Heart left ventricle (tissue), 16 donors: ENCODE results near the gene F11R. TPM values are rescaled to one million over a fixed set of nuclear protein-coding genes. Genes with fewer than 3 reads are reported as not detected.
"Not testable (repeated sequence)": the region's sequence is repeated elsewhere in the genome, so short reads cannot be mapped to it uniquely, and the experiment has no call there.

Experiments used
- ATAC-seq, 4 donors: fragments of 200-7000 bp; cut with Tn5 transposase; one replicate each; pipeline ENCODE4 v1.9.1; 2020 to 2022; ENCODE audit warnings: moderate library complexity in 4 of 4, mild to moderate bottlenecking in 3 of 4, moderate number of reproducible peaks in 1 of 4
- DNase-seq, 5 donors: peaks; one replicate each; pipeline ENCODE4 v3.0.0-alpha.2; 2020
- H3K27ac ChIP-seq, 12 donors: fragments of 200-600 bp; sonication (generic) in 4 of 12; one replicate each; pipeline versions ENCODE4 v1.5.0 to v1.8.0; 2016 to 2022; ENCODE audit warnings: mild to moderate bottlenecking in 2 of 12
- H3K27me3 ChIP-seq, 9 donors: fragments of 200-600 bp; sonication (generic) in 2 of 9; one replicate each; pipeline versions ENCODE4 v1.5.1 to v1.8.0; 2016 to 2022; ENCODE audit warnings: mild to moderate bottlenecking in 3 of 9
- H3K36me3 ChIP-seq, 9 donors: fragments of 200-600 bp; sonication (generic) in 2 of 9; one replicate each; pipeline versions ENCODE4 v1.5.0 to v1.8.0; 2018 to 2022; ENCODE audit warnings: mild to moderate bottlenecking in 2 of 9
- H3K4me1 ChIP-seq, 12 donors: fragments of 200-600 bp; sonication (generic) in 4 of 12; one replicate each; pipeline versions ENCODE4 v1.5.0 to v1.8.0; 2016 to 2022; ENCODE audit warnings: mild to moderate bottlenecking in 3 of 12
- H3K4me3 ChIP-seq, 12 donors: fragments of 200-600 bp; sonication (generic) in 4 of 12; one replicate each; pipeline versions ENCODE4 v1.5.0 to v1.8.0; 2017 to 2022; ENCODE audit warnings: mild to moderate bottlenecking in 9 of 12, moderate library complexity in 4 of 12
- H3K9me3 ChIP-seq, 12 donors: fragments of 200-600 bp; sonication (generic) in 4 of 12; one replicate each; pipeline versions ENCODE4 v1.5.0 to v1.8.0; 2016 to 2022; ENCODE audit warnings: mild to moderate bottlenecking in 1 of 12
- POLR2A ChIP-seq, 2 donors: fragments of 450-650 bp; IDR thresholded peaks; one replicate each; pipeline ENCODE4 v1.6.1; 2017; ENCODE audit warnings: antibody characterized with exemption in 2 of 2, mild to moderate bottlenecking in 2 of 2, moderate library complexity in 2 of 2
- WGBS, 4 donors: extraction: QIAGEN DNeasy Blood & Tissue Kit in 2 of 4; methylation state at CpG; one replicate each; pipeline versions ENCODE4 v1.1.5 to v1.1.7; 2013 to 2018; 5-methylcytosine and 5-hydroxymethylcytosine counted together
- intact Hi-C, 10 donors: fragments of 100-400 bp; cut with DNase I; formaldehyde crosslinking; loops; one replicate each; pipeline versions ENCODE4 v1.11.1 to v1.14.2; 2022
- polyA plus RNA-seq, 2 donors: library from polyadenylated mRNA; stranded (reverse); fragments of 200-250 nt; gene quantifications; one replicate each; pipeline ENCODE4 v1.2.3, GENCODE V29; 2013
- total RNA-seq, 9 donors: library from RNA; depleted of rRNA in 2 of 9; stranded (reverse); fragments of >200 nt in 2 of 9; fragmentation: NEBNext Ultra II Directional in 3 of 9; extraction: Animal tissue kit (Norgen Biotek cat#: 25700) in 3 of 9; gene quantifications; one replicate each; pipeline versions ENCODE4 v1.1.0 to v1.2.4, GENCODE V29; 2016 to 2023
- TF ChIP-seq, protein P1 (sequence below), 12 donors: fragments of 200-600 bp; sonication (generic) in 4 of 12; IDR thresholded peaks; one replicate each; pipeline versions ENCODE4 v1.5.0 to v1.8.0; 2018 to 2022; ENCODE audit warnings: antibody characterized with exemption in 12 of 12, mild to moderate bottlenecking in 5 of 12
- donor health status: ischemic (EF 13 %, LVEDD 7.1; RV severe dilation, severe dysfunction).
- donor health status: healthy with polysubstance abuse.
- donor health status: DM: no; HTN: yes; CAD: no.
- donor health status: DM: no; HTN: no; CAD: no.
- donor health status: ischemic (EF 25% LVEDD 6.9; RV normal size, moderate dysfunction).
- donor health status: ischemic (EF 25% LVEDD 5.7; RV mildly dilated, moderate dysfunction).
- donor health status: healthy.
- donor health status: DM: yes; HTN: yes; CAD: no.
- donor health status: ischemic (EF 35%, LVEDD 5.7; RV mildly dilated, moderate dysfunction).
- donor health status: nonischemic (EF 11% LVEDD 7.7; RV severe dilation, severe dysfunction).
- donor health status: DM: yes; HTN: yes; CAD: no.
- donor health status: PGD.
- donor health status: ischemic (EF 29% LVEDD 5.4; RV normal size, mild dysfunction).
- donor health status: nonischemic (EF 23%, LVEDD 6.1; RV moderate dilation, normal function).

Gene F11R
- total and polyA plus RNA-seq, 11 donors = 7.4 to 23.4 (median 10.9) TPM

- peaks cover 0 to 48% (median 0%) of the 10 kb centered on the region in 12 donors for H3K4me1 ChIP-seq
- 65 to 72% (median 71%) methylated on average over 10 of the region's 10 CpGs for WGBS, 4 donors
These were observed 47.6 kb upstream of the F11R start for GRCh38 chr1:161068306-161069234.

DNA sequence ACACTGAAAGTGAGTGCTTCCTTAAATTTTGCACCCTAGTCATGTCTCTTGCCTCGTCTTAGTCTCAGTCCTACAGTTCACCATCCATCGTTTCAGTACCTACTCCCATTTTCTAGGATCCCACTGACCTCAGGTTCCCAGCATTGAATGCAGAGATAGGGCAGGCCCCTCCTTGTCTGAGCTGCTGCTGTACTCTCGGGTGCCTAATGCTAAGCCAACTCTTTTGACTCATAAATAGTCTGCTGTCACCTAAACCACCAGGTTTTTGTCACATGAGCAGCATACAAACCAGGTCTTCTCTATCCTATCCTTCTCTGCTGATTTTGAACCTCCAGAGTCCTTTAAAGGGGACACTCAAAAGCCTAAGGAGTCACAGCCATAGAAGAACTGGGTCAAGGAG lies 45.7 kb upstream of the F11R start:
- peak overlapping the region in 1 of 12 donors; percentile 95 for H3K27ac ChIP-seq
- H3K4me1 ChIP-seq = peaks cover 0 to 44% (median 0%) of the 10 kb centered on the region in 12 donors
- H3K36me3 ChIP-seq = peaks cover 0 to 20% (median 0%) of the 10 kb centered on the region in 9 donors
- intact Hi-C loops = no loop called here
- H3K9me3 ChIP-seq = no peaks in the 10 kb centered on the region
- 72 to 82% (median 80%) methylated on average over 3 of the region's 3 CpGs for WGBS, 4 donors
- DNase-seq (no peak), ATAC-seq (no peak)
- peak overlapping the region in 1 of 12 donors; percentile 72 for H3K4me3 ChIP-seq
- H3K27me3 ChIP-seq = peaks cover 0 to 9% (median 0%) of the 10 kb centered on the region in 9 donors
- TF ChIP-seq, protein P1, sequence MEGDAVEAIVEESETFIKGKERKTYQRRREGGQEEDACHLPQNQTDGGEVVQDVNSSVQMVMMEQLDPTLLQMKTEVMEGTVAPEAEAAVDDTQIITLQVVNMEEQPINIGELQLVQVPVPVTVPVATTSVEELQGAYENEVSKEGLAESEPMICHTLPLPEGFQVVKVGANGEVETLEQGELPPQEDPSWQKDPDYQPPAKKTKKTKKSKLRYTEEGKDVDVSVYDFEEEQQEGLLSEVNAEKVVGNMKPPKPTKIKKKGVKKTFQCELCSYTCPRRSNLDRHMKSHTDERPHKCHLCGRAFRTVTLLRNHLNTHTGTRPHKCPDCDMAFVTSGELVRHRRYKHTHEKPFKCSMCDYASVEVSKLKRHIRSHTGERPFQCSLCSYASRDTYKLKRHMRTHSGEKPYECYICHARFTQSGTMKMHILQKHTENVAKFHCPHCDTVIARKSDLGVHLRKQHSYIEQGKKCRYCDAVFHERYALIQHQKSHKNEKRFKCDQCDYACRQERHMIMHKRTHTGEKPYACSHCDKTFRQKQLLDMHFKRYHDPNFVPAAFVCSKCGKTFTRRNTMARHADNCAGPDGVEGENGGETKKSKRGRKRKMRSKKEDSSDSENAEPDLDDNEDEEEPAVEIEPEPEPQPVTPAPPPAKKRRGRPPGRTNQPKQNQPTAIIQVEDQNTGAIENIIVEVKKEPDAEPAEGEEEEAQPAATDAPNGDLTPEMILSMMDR (IDR thresholded peaks at IDR 0.05) = no peak
- TF ChIP-seq POLR2A (IDR thresholded peaks at IDR 0.05) = no peak

More at GRCh38 chr1:161068306-161069234, 47.6 kb upstream of the F11R start:
- Histone ChIP-seq H3K27ac (peak overlapping the region in 11 of 12 donors; percentile 13 to 95 (median 55)), H3K36me3 (peaks cover 0 to 14% (median 0%) of the 10 kb centered on the region in 9 donors), H3K9me3 (no peaks in the 10 kb centered on the region), H3K4me3 (peak overlapping the region in 9 of 12 donors; percentile 27 to 72 (median 46)), H3K27me3 (peaks cover 0 to 9% (median 0%) of the 10 kb centered on the region in 9 donors)
- TF ChIP-seq, protein P1 (IDR thresholded peaks at IDR 0.05) = no peak
- TF ChIP-seq POLR2A (IDR thresholded peaks at IDR 0.05) = no peak
- peak; percentile 68 to 90 (median 82) for ATAC-seq
- DNase-seq = peak; percentile 68 to 77 (median 75)
- intact Hi-C loops = no loop called here

- intact Hi-C loops, DNase-seq, H3K9me3 ChIP-seq, ATAC-seq, H3K4me3 ChIP-seq, H3K27ac ChIP-seq: not testable (repeated sequence)
- peaks cover 0 to 41% (median 0%) of the 10 kb centered on the region in 12 donors for H3K4me1 ChIP-seq
- peaks cover 0 to 20% (median 0%) of the 10 kb centered on the region in 9 donors for H3K36me3 ChIP-seq
- peaks cover 0 to 13% (median 0%) of the 10 kb centered on the region in 9 donors for H3K27me3 ChIP-seq
- 92 to 95% (median 94%) methylated on average over 7 of the region's 7 CpGs for WGBS, 4 donors
These were observed 44.7 kb upstream of the F11R start for GRCh38 chr1:161065681-161066080.

- H3K27ac ChIP-seq, H3K9me3 ChIP-seq, DNase-seq, intact Hi-C loops, H3K4me3 ChIP-seq, ATAC-seq: not testable (repeated sequence)
- 57 to 60% (median 57%) methylated on average over 6 of the region's 6 CpGs for WGBS, 4 donors
- H3K4me1 ChIP-seq = peaks cover 0 to 32% (median 0%) of the 10 kb centered on the region in 12 donors
- peaks cover 0 to 20% (median 0%) of the 10 kb centered on the region in 9 donors for H3K27me3 ChIP-seq
- peaks cover 0 to 33% (median 0%) of the 10 kb centered on the region in 9 donors for H3K36me3 ChIP-seq
These were observed 43.0 kb upstream of the F11R start for GRCh38 chr1:161063936-161064335.

GRCh38 chr1:161061419-161061818 lies 40.5 kb upstream of the F11R start:
- intact Hi-C loops = no loop called here
- no peak for TF ChIP-seq POLR2A (IDR thresholded peaks at IDR 0.05)
- TF ChIP-seq, protein P1 (IDR thresholded peaks at IDR 0.05) = no peak
- ATAC-seq = no peak
- Histone ChIP-seq H3K27ac (no peak overlapping the region), H3K4me1 (peaks cover 0 to 20% (median 0%) of the 10 kb centered on the region in 12 donors), H3K4me3 (no peak overlapping the region), H3K36me3 (peaks cover 0 to 46% (median 0%) of the 10 kb centered on the region in 9 donors), H3K27me3 (peaks cover 0 to 41% (median 0%) of the 10 kb centered on the region in 9 donors), H3K9me3 (no peaks in the 10 kb centered on the region)
- 90 to 100% (median 93%) methylated on average over 4 of the region's 4 CpGs for WGBS, 4 donors
- no peak for DNase-seq
